ENCODE data around the gene YARS2.
"Not testable (repeated sequence)": the region's sequence is repeated elsewhere in the genome, so short reads cannot be mapped to it uniquely, and the experiment has no call there.

Gene YARS2

GRCh38 chr12:32742133-32742532, 13.6 kb downstream of the YARS2 start:
- DNase-seq: no peak

GRCh38 chr12:32739279-32739678, 16.4 kb downstream of the YARS2 start:
- no peak for DNase-seq

GRCh38 chr12:32737715-32738114, 18.0 kb downstream of the YARS2 start:
- DNase-seq: no peak

DNA sequence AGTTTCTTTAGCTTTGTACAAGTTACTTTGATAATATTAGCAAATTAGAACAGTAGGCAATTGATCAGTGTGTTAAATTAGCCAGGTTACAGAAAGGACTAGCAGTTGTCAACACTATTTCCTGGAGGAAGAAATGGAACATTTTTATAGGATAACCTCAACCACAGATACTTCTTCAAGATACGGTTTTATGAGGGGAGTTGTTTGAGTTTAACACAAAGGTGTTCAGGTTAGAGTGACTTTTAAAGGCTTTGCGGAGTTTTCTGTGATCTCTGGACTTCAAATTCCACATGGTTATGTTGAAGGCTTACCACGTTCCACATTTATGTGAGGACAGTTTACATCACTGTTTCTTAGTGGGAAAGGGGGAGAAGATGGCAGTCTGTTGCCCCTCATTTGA, 19.3 kb downstream of the YARS2 start:
- no peak for DNase-seq

GRCh38 chr12:32734952-32735351, 20.7 kb downstream of the YARS2 start:
- DNase-seq: no peak

- no peak for DNase-seq
Observed at GRCh38 chr12:32727237-32727636, 28.5 kb downstream of the YARS2 start.

DNA sequence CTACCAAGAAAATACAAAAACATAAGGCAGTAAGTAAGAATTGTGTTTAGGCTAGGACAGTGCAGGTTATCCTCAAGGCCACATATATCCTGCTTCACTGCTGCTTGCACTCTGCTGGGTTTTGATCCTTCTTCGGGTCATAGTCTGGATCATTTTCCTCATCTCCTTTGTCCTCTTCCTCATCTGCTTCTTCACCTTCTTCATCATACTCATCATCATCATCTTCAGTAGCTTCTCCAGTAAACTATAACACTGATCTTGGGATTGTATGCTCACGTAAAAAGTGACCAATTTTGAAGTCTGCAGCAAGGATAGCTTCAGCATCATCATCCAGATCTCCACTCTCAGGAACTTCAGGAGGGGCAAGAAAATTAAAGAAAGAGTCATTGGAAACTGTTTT, 29.4 kb downstream of the YARS2 start:
- no peak for DNase-seq

- not testable (repeated sequence) for DNase-seq
Observed at GRCh38 chr12:32725308-32725707, 30.4 kb downstream of the YARS2 start.

GRCh38 chr12:32718926-32719325, 36.8 kb downstream of the YARS2 start:
- DNase-seq: no peak

GRCh38 chr12:32714772-32715171, 40.9 kb downstream of the YARS2 start:
- DNase-seq: no peak

DNA sequence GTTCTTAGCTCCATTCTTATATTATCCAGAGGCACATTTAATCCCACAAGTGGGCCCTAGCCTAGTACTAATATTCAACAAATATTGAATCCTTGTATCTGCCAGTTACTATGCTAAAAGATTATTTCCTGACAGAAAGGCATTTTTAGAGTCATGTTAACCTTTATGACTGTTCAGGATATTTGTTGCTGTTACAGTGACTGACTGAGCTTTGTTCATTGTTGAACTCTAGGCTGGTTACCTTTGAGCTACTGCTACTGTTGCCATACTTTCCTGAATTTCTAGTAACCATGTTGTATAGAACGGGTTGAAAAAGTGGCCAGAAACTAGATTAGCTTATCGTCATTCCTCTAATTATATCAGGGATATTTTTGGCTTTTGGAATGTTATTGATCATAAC, 46.8 kb downstream of the YARS2 start:
- no peak for DNase-seq

DNA sequence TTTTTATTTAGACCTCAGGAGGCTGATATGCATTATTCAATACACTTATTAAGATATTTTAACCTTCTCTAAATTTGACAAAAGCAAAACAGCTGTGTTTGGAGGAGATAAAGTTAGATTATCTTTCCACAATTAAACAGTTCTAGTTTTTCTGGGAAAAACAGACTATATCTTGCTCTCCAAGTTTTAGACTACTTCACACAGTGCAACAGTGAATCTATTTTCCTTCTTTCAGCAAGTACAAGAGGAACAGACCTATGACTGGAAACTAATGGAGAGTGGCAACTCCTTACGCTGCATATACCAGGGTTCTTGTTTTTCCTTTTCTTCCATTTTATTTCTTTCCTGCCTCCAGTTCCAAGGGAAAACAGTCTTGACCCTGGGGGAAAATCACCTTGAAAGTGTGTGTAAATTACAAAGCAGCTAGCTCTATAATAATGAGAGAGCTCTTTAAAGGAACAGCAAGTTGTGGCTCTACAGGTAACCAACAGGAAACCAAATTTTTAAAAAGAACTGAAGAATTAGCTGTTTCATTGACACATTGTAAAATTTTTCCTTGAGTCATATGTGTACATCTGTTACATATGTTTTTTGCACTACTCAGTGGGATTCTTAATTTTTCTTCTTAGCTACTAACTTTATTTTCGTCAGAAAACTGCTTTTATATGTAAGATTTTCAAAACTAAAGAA, 49.2 kb downstream of the YARS2 start:
- DNase-seq: no peak

DNA sequence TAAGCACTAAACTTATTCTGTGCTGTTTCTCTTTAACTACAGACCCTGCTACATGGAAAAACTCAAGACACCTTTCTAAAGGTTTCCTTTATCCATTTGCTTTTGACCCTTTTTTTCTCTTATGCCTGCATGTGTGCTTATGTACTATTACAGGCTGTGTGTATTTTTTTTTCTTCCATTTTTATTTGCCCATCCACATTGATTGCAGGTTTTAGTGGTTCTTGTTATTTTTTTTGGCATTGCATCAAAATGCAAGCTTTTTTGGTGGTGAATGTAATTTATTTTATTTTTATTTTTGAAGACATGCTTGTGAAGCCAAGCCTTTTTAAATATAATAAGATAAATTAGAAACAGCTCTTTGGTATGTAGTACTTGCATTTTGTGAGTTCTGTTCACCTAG, 49.9 kb downstream of the YARS2 start:
- no peak for DNase-seq

DNA sequence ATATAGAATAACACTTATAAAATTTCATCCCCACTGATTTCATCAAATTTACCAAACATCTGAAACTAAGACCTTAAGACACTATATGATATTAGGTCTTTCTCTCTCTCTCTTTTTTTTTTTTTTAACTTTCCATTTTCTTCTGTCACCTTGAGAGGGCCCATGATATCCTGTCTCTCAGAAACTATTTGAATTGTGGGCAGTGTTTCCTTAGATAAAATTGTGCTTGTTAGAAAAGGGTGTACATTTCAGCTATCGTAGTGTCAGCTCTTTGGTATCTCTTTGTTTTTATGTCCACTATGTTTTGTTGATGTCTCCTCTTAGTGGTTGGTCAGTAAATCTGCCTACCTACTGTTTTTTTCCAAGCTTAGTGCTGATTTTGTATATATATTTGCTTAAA, 52.8 kb downstream of the YARS2 start:
- DNase-seq: no peak

DNA sequence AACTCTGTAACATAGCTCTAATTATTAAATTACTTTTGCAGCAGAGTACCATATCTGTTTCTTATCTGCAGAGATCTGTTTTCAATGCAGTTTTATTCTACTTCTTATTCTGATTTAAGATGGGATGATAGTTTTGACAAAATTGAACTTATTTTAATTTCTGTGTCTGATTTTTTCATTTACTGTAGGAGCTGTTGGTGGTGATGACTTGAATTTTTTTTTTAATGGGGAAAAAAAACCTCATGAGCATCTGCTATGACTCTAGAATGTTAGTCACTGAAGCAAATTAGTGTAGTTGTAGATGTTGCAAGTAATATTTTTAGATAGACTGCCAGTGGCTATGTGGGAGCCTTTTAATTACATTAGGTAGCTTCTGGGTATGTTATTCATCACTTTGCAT, 53.2 kb downstream of the YARS2 start:
- DNase-seq: no peak

DNA sequence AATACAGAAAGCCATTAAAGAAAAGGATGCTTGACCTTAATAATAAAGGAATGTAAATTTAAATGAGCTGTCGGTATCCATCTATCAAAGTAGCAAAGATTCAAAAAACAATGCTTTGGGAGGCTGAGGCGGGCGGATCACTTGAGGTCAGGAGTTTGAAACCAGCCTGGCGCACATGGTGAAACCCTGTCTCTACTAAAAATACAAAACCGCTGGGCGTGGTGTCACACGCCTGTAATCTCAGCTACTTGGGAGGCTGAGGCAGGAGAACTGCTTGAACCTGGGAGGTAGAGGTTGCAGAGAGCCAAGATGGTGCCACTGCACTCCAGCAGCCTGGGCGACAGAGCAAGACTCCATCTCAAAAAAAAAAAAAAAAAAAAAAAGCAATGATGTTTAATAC, 56.3 kb downstream of the YARS2 start:
- DNase-seq: not testable (repeated sequence)

- DNase-seq: no peak
Observed at GRCh38 chr12:32698285-32698684, 57.4 kb downstream of the YARS2 start.

DNA sequence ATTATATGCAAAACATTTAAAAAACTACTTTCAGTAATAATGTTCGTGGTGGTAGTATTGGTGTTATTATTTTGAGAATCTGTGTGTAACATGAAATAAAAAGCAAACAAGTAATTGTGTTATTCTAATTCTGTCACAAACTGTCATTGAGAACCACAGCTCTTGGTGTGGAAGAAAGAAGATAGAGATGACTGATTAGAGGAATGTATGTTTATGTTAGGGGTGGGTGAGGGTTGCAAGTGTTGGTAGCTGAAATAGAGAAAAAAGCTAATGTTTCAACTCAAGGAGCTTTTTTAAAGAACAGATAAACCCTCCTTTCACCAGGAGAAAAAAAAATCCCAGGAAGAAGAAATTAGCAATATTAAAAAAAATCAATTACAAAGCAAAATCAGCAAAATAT, 58.3 kb downstream of the YARS2 start:
- DNase-seq: no peak

All from activated CD4-positive, alpha-beta T cell treated with anti-CD3 and anti-CD28 coated beads, Interleukin-2, amount 50 U/mL, for 1 hour (primary cell).